ENCODE measurements around the gene GRHL1. TPM values are rescaled to one million over a fixed set of nuclear protein-coding genes. Genes with fewer than 3 reads are reported as not detected.
"Not testable (repeated sequence)": the region's sequence is repeated elsewhere in the genome, so short reads cannot be mapped to it uniquely, and the experiment has no call there.

Gene GRHL1
- total and polyA plus RNA-seq, 2 experiments from 2014 or later: 2.9 to 4.2 TPM

GRCh38 chr2:10010861-10011605, 59.5 kb downstream of the GRHL1 start:
- not testable (repeated sequence) for H3K4me2 ChIP-seq; H3K27me3 Mint-ChIP-seq (ENCODE audit: insufficient read depth, low read depth, poor library complexity); H3K4me1 ChIP-seq (ENCODE audit: insufficient read depth); H3K79me2 ChIP-seq (replicated peaks; ENCODE audit: insufficient read depth); H3K27ac ChIP-seq (ENCODE audit: low read depth); H3K4me3 Mint-ChIP-seq; H3K9me2 ChIP-seq (ENCODE audit: insufficient read depth); H3K36me3 Mint-ChIP-seq (ENCODE audit: low read depth); H3K4me1 Mint-ChIP-seq; H2AFZ ChIP-seq; H3K4me3 ChIP-seq; H3K9me3 Mint-ChIP-seq; H3K36me3 ChIP-seq (ENCODE audit: insufficient read depth); H3F3A ChIP-seq (replicated peaks; ENCODE audit: low read depth); DNase-seq (ENCODE audit: low spot score); H4K20me1 ChIP-seq (replicated peaks; ENCODE audit: insufficient read depth); ATAC-seq; H3K27ac Mint-ChIP-seq; H3K27me3 ChIP-seq (ENCODE audit: insufficient read depth)

- not testable (repeated sequence) for H3K4me1 Mint-ChIP-seq, H3K4me2 ChIP-seq
Observed at GRCh38 chr2:10011606-10012325, 60.3 kb downstream of the GRHL1 start.

GRCh38 chr2:10012366-10012962, 61.0 kb downstream of the GRHL1 start:
- not testable (repeated sequence) for H4K20me1 ChIP-seq (replicated peaks; ENCODE audit: insufficient read depth); H3K4me3 ChIP-seq; H3K27ac ChIP-seq (ENCODE audit: low read depth); H3K4me1 Mint-ChIP-seq; H3K36me3 ChIP-seq (ENCODE audit: insufficient read depth); H3K27me3 ChIP-seq (ENCODE audit: insufficient read depth); H3F3A ChIP-seq (replicated peaks; ENCODE audit: low read depth); H3K9me2 ChIP-seq (ENCODE audit: insufficient read depth); H3K4me1 ChIP-seq (ENCODE audit: insufficient read depth); H3K9me3 Mint-ChIP-seq; H3K36me3 Mint-ChIP-seq (ENCODE audit: low read depth); ATAC-seq; H3K79me2 ChIP-seq (replicated peaks; ENCODE audit: insufficient read depth); H3K27me3 Mint-ChIP-seq (ENCODE audit: insufficient read depth, low read depth, poor library complexity); H3K4me3 Mint-ChIP-seq; DNase-seq (ENCODE audit: low spot score); H3K4me2 ChIP-seq; H3K27ac Mint-ChIP-seq; H2AFZ ChIP-seq

More at GRCh38 chr2:10011606-10012325, 60.3 kb downstream of the GRHL1 start:
- not testable (repeated sequence) for H3K9me2 ChIP-seq (ENCODE audit: insufficient read depth); H2AFZ ChIP-seq; H3F3A ChIP-seq (replicated peaks; ENCODE audit: low read depth); H3K27ac Mint-ChIP-seq; H3K27me3 Mint-ChIP-seq (ENCODE audit: insufficient read depth, low read depth, poor library complexity); H3K4me3 Mint-ChIP-seq; DNase-seq (ENCODE audit: low spot score); H4K20me1 ChIP-seq (replicated peaks; ENCODE audit: insufficient read depth); H3K27ac ChIP-seq (ENCODE audit: low read depth); H3K36me3 ChIP-seq (ENCODE audit: insufficient read depth); ATAC-seq; H3K9me3 Mint-ChIP-seq; H3K4me3 ChIP-seq; H3K4me1 ChIP-seq (ENCODE audit: insufficient read depth); H3K36me3 Mint-ChIP-seq (ENCODE audit: low read depth); H3K79me2 ChIP-seq (replicated peaks; ENCODE audit: insufficient read depth); H3K27me3 ChIP-seq (ENCODE audit: insufficient read depth)

GRCh38 chr2:10012963-10013461, 61.5 kb downstream of the GRHL1 start:
- Histone ChIP-seq H3K27me3 (ENCODE audit: insufficient read depth) (no peaks in the 10 kb centered on the region), H3K27ac (ENCODE audit: low read depth) (no peak overlapping the region), H3K9me2 (ENCODE audit: insufficient read depth) (no peaks in the 10 kb centered on the region), H2AFZ (no peak overlapping the region), H3K36me3 (ENCODE audit: insufficient read depth) (no peaks in the 10 kb centered on the region), H4K20me1 (replicated peaks; ENCODE audit: insufficient read depth) (no peaks in the 10 kb centered on the region), H3K4me1 (ENCODE audit: insufficient read depth) (no peaks in the 10 kb centered on the region), H3F3A (replicated peaks; ENCODE audit: low read depth) (no peaks in the 10 kb centered on the region), H3K4me2 (no peak overlapping the region), H3K79me2 (replicated peaks; ENCODE audit: insufficient read depth) (no peaks in the 10 kb centered on the region), H3K4me3 (no peak overlapping the region)
- H3K4me1 Mint-ChIP-seq: peaks cover under 1% of the 10 kb centered on the region; the same call in 1 of the 3 replicates
- no peak for TF ChIP-seq NANOG (IDR thresholded peaks at IDR 0.05; ENCODE audit: borderline replicate concordance)
- DNase-seq (ENCODE audit: low spot score): no peak
- peaks cover 6% of the 10 kb centered on the region for H3K27me3 Mint-ChIP-seq (ENCODE audit: insufficient read depth, low read depth, poor library complexity)
- no peak for ATAC-seq
- no peak overlapping the region for H3K27ac Mint-ChIP-seq
- H3K36me3 Mint-ChIP-seq (ENCODE audit: low read depth): no peaks in the 10 kb centered on the region; the same call in 2 of the 3 replicates
- no peaks in the 10 kb centered on the region for H3K9me3 Mint-ChIP-seq
- no peak overlapping the region for H3K4me3 Mint-ChIP-seq

GRCh38 chr2:10013651-10014417, 62.3 kb downstream of the GRHL1 start:
- not testable (repeated sequence) for H4K20me1 ChIP-seq (replicated peaks; ENCODE audit: insufficient read depth); H3K27me3 ChIP-seq (ENCODE audit: insufficient read depth); H3K27ac ChIP-seq (ENCODE audit: low read depth); H3K4me3 Mint-ChIP-seq; H2AFZ ChIP-seq; DNase-seq (ENCODE audit: low spot score); H3K9me3 Mint-ChIP-seq; H3K4me1 ChIP-seq (ENCODE audit: insufficient read depth); H3K4me1 Mint-ChIP-seq; H3K36me3 ChIP-seq (ENCODE audit: insufficient read depth); H3F3A ChIP-seq (replicated peaks; ENCODE audit: low read depth); H3K4me2 ChIP-seq; H3K36me3 Mint-ChIP-seq (ENCODE audit: low read depth); ATAC-seq; H3K9me2 ChIP-seq (ENCODE audit: insufficient read depth); H3K27ac Mint-ChIP-seq; H3K4me3 ChIP-seq; H3K79me2 ChIP-seq (replicated peaks; ENCODE audit: insufficient read depth); H3K27me3 Mint-ChIP-seq (ENCODE audit: insufficient read depth, low read depth, poor library complexity)
